Right atrium auricular region (tissue), 2 donors: ENCODE measurements around the gene BTBD17. TPM values are rescaled to one million over a fixed set of nuclear protein-coding genes. Genes with fewer than 3 reads are reported as not detected.

Experiments used
- DNase-seq: peaks from one replicate; pipeline ENCODE4 v3.0.0-alpha.2; 2019; ENCODE audit warnings: low spot score
- H3K27ac ChIP-seq, 2 donors: fragments of 200-600 bp; sonication (generic); 1 replicate in 1 of 2; 2 replicates in 1 of 2; pipeline ENCODE4 v1.5.1; 2016 to 2019
- H3K27me3 ChIP-seq, 2 donors: fragments of 200-600 bp; sonication (generic); one replicate each; pipeline versions ENCODE4 v1.5.1 to v1.6.0; 2017 to 2019
- H3K36me3 ChIP-seq: fragments of 200-600 bp; sonication (generic); one replicate; pipeline ENCODE4 v1.5.1; 2016
- H3K4me1 ChIP-seq, 2 donors: fragments of 200-600 bp; sonication (generic); one replicate each; pipeline versions ENCODE4 v1.5.1 to v1.6.0; 2017 to 2019
- H3K4me3 ChIP-seq, 2 donors: fragments of 200-600 bp; sonication (generic); 1 replicate in 1 of 2; 2 replicates in 1 of 2; pipeline ENCODE4 v1.5.1; 2017 to 2019; ENCODE audit warnings: mild to moderate bottlenecking in 1 of 2, moderate library complexity in 1 of 2
- H3K9me3 ChIP-seq, 2 donors: fragments of 200-600 bp; sonication (generic); one replicate each; pipeline ENCODE4 v1.5.1; 2019
- total RNA-seq, 2 donors: library from RNA; depleted of rRNA; stranded (reverse); fragments of >200 nt; gene quantifications; one replicate each; pipeline ENCODE4 v1.1.0, GENCODE V29; 2016
- TF ChIP-seq, protein P1 (sequence below), 2 donors: fragments of 200-600 bp; sonication (generic); IDR thresholded peaks; one replicate each; pipeline ENCODE4 v1.5.1; 2019; ENCODE audit warnings: antibody characterized with exemption in 2 of 2

The BTBD17 gene
- total RNA-seq, 2 donors from 2014 or later: not detected

GRCh38 chr17:74394275-74394950 lies 32.7 kb upstream of the BTBD17 start:
- no peaks in the 10 kb centered on the region for H3K4me1 ChIP-seq
- H3K27ac ChIP-seq: no peak overlapping the region
- TF ChIP-seq, protein P1, sequence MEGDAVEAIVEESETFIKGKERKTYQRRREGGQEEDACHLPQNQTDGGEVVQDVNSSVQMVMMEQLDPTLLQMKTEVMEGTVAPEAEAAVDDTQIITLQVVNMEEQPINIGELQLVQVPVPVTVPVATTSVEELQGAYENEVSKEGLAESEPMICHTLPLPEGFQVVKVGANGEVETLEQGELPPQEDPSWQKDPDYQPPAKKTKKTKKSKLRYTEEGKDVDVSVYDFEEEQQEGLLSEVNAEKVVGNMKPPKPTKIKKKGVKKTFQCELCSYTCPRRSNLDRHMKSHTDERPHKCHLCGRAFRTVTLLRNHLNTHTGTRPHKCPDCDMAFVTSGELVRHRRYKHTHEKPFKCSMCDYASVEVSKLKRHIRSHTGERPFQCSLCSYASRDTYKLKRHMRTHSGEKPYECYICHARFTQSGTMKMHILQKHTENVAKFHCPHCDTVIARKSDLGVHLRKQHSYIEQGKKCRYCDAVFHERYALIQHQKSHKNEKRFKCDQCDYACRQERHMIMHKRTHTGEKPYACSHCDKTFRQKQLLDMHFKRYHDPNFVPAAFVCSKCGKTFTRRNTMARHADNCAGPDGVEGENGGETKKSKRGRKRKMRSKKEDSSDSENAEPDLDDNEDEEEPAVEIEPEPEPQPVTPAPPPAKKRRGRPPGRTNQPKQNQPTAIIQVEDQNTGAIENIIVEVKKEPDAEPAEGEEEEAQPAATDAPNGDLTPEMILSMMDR (IDR thresholded peaks at IDR 0.05): no peak
- DNase-seq: no peak
- no peak overlapping the region for H3K4me3 ChIP-seq
- H3K36me3 ChIP-seq: no peaks in the 10 kb centered on the region
- no peaks in the 10 kb centered on the region for H3K9me3 ChIP-seq
- no peaks in the 10 kb centered on the region for H3K27me3 ChIP-seq

DNA sequence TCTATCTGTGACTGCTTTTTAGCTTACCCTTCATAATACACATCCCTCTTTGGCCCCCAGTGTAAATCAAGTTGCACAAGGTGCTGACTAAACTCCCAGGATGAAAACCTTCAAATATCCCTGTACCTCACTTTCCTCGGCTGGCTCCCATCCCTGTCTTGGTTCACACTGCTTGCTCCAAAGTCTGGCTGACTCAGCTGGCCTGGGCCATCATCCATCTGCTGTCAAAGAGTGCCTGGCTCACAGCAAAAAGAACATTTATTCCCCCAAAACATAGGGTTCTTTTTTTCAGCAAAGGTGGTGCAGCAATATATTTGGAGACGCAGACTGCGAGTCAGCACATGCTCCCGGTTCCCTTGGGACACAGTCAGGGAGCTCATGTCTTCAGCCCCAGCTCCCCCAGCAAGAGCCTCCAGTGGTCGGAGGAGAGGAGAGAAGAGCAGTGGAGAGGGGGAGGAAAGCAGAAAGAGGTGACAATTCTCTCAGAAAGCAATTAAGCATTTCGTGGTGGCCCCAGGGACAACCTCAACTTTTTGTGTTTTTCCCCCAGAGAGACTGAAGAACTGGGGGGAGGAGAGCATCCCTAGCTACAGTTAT lies 31.8 kb upstream of the BTBD17 start:
- DNase-seq: no peak
- Histone ChIP-seq H3K36me3 (no peaks in the 10 kb centered on the region), H3K4me3 (no peak overlapping the region), H3K27ac (no peak overlapping the region), H3K4me1 (no peaks in the 10 kb centered on the region), H3K27me3 (no peaks in the 10 kb centered on the region), H3K9me3 (no peaks in the 10 kb centered on the region)
- TF ChIP-seq, protein P1 (IDR thresholded peaks at IDR 0.05): no peak

- Histone ChIP-seq H3K27ac (no peak overlapping the region), H3K4me1 (no peaks in the 10 kb centered on the region), H3K36me3 (no peaks in the 10 kb centered on the region), H3K4me3 (no peak overlapping the region), H3K9me3 (no peaks in the 10 kb centered on the region), H3K27me3 (no peaks in the 10 kb centered on the region)
- TF ChIP-seq, protein P1 (IDR thresholded peaks at IDR 0.05): no peak
- DNase-seq: no peak
Measured at GRCh38 chr17:74392848-74393247, 31.2 kb upstream of the BTBD17 start.

DNA sequence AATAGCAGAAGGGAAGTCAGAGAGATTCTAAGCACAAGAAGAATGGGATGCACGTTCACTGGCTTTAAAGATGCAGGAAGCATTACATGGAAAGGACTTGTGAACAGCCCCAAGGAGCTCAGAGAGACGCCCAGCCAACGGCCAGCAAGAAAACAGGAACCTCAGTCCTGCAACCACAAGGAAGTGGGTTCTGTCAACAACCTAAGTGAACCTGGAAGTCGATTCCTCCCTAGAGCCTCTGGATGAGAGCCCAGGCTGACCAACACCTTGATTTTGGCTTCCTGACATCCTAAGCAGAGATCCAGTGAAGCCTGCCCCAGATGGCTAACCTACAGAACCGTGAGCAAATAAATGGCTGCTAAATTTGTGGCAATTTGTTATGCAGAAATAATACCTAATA lies 30.1 kb upstream of the BTBD17 start:
- Histone ChIP-seq H3K27me3 (no peaks in the 10 kb centered on the region), H3K9me3 (no peaks in the 10 kb centered on the region), H3K4me3 (no peak overlapping the region), H3K27ac (no peak overlapping the region), H3K36me3 (no peaks in the 10 kb centered on the region), H3K4me1 (peaks cover 0 to 3% of the 10 kb centered on the region in 2 donors)
- no peak for DNase-seq
- TF ChIP-seq, protein P1 (IDR thresholded peaks at IDR 0.05): no peak

DNA sequence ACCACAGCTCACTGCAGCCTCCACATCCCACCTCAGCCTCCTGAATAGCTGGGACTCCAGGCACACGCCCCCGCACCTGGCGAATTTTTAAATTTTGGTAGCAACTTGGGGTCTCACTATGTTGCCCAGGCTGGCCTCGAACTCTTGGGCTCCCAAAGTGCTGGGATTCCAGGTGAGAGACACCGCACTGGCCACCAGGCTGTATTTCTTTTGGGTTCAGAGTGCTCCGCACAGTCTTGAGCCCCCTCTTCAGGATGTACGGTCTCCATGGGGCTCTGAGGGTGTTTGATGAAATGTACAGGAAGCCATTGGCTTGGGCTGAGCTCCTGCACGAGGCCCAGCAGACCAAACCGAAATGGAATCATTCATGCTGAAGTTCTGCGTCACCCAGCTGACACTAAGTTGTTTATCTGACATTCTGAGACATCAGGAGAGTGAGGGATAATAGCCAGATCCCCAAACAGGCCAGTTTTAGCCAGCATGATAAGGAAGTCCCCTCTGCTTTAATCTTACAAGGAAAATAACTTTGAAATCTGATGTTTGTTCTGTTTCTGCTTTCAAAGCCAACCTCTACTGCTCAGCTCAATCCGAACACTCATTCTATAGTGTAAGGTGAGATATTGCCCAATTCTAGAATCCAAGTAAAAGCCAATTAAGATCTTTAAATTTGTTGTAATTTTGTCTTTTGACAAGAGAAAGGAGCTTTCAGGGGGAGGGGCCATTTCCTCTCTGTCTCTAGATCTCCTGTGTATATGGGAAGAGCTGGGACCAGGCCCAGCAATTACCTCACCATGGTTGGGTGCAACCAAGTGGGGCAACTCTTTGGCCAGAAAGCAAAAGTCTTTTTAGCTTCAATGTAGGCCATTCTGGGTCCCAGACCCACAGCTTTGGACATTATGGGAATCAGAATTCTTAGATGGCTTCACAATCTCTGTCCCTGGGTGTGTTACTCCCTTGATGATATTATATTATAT lies 29.3 kb upstream of the BTBD17 start:
- DNase-seq: no peak
- no peaks in the 10 kb centered on the region for H3K9me3 ChIP-seq
- TF ChIP-seq, protein P1 (IDR thresholded peaks at IDR 0.05): no peak
- H3K36me3 ChIP-seq: no peaks in the 10 kb centered on the region
- H3K4me1 ChIP-seq: peaks cover 0 to 12% of the 10 kb centered on the region in 2 donors
- H3K27me3 ChIP-seq: no peaks in the 10 kb centered on the region
- H3K27ac ChIP-seq: no peak overlapping the region
- H3K4me3 ChIP-seq: no peak overlapping the region
